ENCODE results near the gene SOBP.

SOBP gene

DNA sequence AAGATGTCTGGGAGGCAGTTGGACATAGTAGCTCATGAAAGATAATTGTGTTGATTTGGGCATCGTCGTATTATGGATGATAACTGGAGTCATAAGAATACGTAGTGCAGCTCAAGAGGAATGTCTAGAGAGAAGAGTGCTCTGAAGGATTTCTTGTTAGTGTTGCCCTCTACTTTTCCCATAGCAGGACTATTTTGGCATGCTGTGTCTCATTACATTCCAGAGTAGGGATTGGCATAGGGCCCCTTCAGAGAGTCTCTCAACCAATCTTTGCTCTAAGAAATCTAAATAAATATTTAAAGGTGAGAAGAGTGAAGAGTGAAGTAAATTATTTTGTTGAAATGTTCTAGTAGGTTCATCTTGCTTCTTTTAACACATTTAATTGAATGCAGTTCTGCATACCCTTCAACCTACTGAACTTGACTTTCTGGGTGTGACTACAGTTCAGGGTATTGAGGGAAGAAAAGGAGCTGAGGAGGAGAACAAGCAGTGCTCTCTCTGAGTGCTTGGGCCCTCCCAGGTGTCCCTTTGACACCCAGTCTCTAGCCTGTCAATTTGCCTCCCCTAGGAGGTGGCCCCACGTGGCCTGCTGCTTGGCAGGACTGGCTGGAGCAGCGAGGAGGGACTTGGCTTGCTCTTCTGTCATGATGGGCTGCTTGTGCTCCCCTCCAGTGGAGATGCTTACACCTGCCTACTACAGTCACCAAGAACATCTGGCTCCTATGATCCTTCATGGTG lies 33.3 kb downstream of the SOBP start:
- Histone ChIP-seq H3K27ac (no peak overlapping the region), H3K4me3 (IDR thresholded peaks at IDR 0.05; ENCODE audit: insufficient read depth, low read depth, low read length) (no peak overlapping the region), H3K4me1 (ENCODE audit: low read depth, poor library complexity, severe bottlenecking) (no peaks in the 10 kb centered on the region), H3K36me3 (ENCODE audit: insufficient read depth) (no peaks in the 10 kb centered on the region), H3K79me2 (ENCODE audit: insufficient read depth, low read depth) (no peaks in the 10 kb centered on the region), H3K9ac (no peak overlapping the region), H2AFZ (ENCODE audit: low read depth) (no peak overlapping the region), H4K20me1 (ENCODE audit: insufficient read depth) (no peaks in the 10 kb centered on the region), H3K4me2 (no peak overlapping the region), H3K27me3 (ENCODE audit: insufficient read depth, low read depth) (no peaks in the 10 kb centered on the region)
- TF ChIP-seq, protein P1, sequence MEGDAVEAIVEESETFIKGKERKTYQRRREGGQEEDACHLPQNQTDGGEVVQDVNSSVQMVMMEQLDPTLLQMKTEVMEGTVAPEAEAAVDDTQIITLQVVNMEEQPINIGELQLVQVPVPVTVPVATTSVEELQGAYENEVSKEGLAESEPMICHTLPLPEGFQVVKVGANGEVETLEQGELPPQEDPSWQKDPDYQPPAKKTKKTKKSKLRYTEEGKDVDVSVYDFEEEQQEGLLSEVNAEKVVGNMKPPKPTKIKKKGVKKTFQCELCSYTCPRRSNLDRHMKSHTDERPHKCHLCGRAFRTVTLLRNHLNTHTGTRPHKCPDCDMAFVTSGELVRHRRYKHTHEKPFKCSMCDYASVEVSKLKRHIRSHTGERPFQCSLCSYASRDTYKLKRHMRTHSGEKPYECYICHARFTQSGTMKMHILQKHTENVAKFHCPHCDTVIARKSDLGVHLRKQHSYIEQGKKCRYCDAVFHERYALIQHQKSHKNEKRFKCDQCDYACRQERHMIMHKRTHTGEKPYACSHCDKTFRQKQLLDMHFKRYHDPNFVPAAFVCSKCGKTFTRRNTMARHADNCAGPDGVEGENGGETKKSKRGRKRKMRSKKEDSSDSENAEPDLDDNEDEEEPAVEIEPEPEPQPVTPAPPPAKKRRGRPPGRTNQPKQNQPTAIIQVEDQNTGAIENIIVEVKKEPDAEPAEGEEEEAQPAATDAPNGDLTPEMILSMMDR (conservative IDR thresholded peaks at IDR 0.05; ENCODE audit: low read depth, low read length) = no peak

DNA sequence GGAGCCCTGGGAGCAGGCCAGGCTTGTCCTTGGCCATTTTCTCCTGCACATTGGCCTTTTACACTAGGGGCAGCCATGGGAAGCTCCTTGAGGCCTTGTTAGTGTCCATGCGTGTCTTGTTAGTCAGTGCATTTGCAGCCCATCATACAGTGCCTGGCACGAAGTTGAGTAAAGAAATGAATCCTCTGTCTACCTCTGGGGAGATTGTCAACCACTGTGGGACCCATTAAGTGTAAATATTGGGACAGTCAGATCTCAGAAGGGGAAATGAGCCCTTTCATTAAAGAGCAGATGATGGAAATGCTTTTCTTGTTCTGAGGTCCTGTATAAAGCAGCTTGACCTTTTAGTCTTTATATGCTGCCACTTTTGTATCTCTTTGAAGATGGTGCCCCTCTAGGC lies 33.9 kb downstream of the SOBP start:
- Histone ChIP-seq H3K4me3 (IDR thresholded peaks at IDR 0.05; ENCODE audit: insufficient read depth, low read depth, low read length) (no peak overlapping the region), H3K79me2 (ENCODE audit: insufficient read depth, low read depth) (no peaks in the 10 kb centered on the region), H2AFZ (ENCODE audit: low read depth) (no peak overlapping the region), H3K27me3 (ENCODE audit: insufficient read depth, low read depth) (no peaks in the 10 kb centered on the region), H3K4me1 (ENCODE audit: low read depth, poor library complexity, severe bottlenecking) (no peaks in the 10 kb centered on the region), H3K4me2 (no peak overlapping the region), H3K36me3 (ENCODE audit: insufficient read depth) (no peaks in the 10 kb centered on the region), H4K20me1 (ENCODE audit: insufficient read depth) (no peaks in the 10 kb centered on the region), H3K9ac (no peak overlapping the region), H3K27ac (no peak overlapping the region)
- TF ChIP-seq, protein P1 (conservative IDR thresholded peaks at IDR 0.05; ENCODE audit: low read depth, low read length) = no peak

DNA sequence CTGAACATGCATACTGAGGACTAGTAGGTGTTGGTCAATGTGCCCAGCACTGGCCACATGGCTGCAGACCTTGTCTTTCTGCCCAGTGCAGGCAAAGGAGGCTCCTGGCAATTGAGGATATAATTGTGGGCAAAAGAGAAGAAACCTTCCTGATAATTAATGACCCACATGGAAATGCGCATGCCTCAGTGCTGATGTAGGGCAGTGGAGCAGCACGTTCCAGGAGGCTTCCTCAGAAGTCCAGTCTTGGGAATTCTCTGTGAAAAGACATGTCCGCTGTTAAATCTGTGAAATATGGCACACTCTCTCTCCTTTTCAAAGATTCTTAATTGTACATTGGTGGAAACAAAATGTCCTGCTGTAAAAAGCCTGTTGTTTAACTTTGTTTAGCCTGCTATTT lies 34.7 kb downstream of the SOBP start:
- H3K36me3 ChIP-seq (ENCODE audit: insufficient read depth) = no peaks in the 10 kb centered on the region
- no peaks in the 10 kb centered on the region for H4K20me1 ChIP-seq (ENCODE audit: insufficient read depth)
- H3K9ac ChIP-seq = no peak overlapping the region
- H3K27ac ChIP-seq = no peak overlapping the region
- H3K4me1 ChIP-seq (ENCODE audit: low read depth, poor library complexity, severe bottlenecking) = no peaks in the 10 kb centered on the region
- no peak overlapping the region for H2AFZ ChIP-seq (ENCODE audit: low read depth)
- H3K27me3 ChIP-seq (ENCODE audit: insufficient read depth, low read depth) = no peaks in the 10 kb centered on the region
- no peak overlapping the region for H3K4me3 ChIP-seq (IDR thresholded peaks at IDR 0.05; ENCODE audit: insufficient read depth, low read depth, low read length)
- no peak overlapping the region for H3K4me2 ChIP-seq
- TF ChIP-seq, protein P1 (conservative IDR thresholded peaks at IDR 0.05; ENCODE audit: low read depth, low read length) = no peak
- no peaks in the 10 kb centered on the region for H3K79me2 ChIP-seq (ENCODE audit: insufficient read depth, low read depth)

DNA sequence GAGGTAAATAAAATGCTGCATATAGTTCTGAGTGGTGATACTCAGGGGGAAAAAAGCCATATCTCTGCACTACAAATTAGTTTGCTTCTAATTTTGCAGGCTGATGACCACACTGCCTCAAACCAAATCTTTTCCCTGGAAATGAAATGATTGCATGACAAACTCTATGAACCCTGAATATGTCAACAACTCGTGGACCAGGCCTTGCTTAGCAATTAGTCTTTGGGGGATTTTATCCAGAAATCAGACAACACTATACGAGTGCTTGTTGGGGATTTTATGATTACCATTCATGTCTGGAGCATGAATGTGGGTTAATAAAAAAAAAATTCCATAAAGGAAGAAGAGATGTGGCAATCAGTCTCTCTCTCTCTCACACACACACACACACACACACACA lies 42.0 kb downstream of the SOBP start:
- no peak overlapping the region for H3K27ac ChIP-seq
- H3K79me2 ChIP-seq (ENCODE audit: insufficient read depth, low read depth) = no peaks in the 10 kb centered on the region
- no peak overlapping the region for H3K9ac ChIP-seq
- no peaks in the 10 kb centered on the region for H4K20me1 ChIP-seq (ENCODE audit: insufficient read depth)
- TF ChIP-seq, protein P1 (conservative IDR thresholded peaks at IDR 0.05; ENCODE audit: low read depth, low read length) = no peak
- no peaks in the 10 kb centered on the region for H3K36me3 ChIP-seq (ENCODE audit: insufficient read depth)
- H3K4me1 ChIP-seq (ENCODE audit: low read depth, poor library complexity, severe bottlenecking) = peaks cover 36% of the 10 kb centered on the region
- no peak overlapping the region for H3K4me2 ChIP-seq
- H3K27me3 ChIP-seq (ENCODE audit: insufficient read depth, low read depth) = no peaks in the 10 kb centered on the region
- H3K4me3 ChIP-seq (IDR thresholded peaks at IDR 0.05; ENCODE audit: insufficient read depth, low read depth, low read length) = no peak overlapping the region
- H2AFZ ChIP-seq (ENCODE audit: low read depth) = no peak overlapping the region

All from KMS-11 (cell line).